ENCODE results near the gene WWOX.

WWOX gene

GRCh38 chr16:78216166-78216745 lies 116.8 kb downstream of the WWOX start:
- TF ChIP-seq CTCF (IDR thresholded peaks at IDR 0.05), result no peak
- DNase-seq (ENCODE audit: low spot score), result no peak
- no peak overlapping the region for H3K4me3 ChIP-seq
- no peak overlapping the region for H3K27ac ChIP-seq

- Histone ChIP-seq H3K27ac (no peak overlapping the region), H3K4me3 (no peak overlapping the region)
- no peak for TF ChIP-seq CTCF (IDR thresholded peaks at IDR 0.05)
- no peak for DNase-seq (ENCODE audit: low spot score)
These were observed 117.8 kb downstream of the WWOX start for GRCh38 chr16:78217276-78217675.

- TF ChIP-seq CTCF (IDR thresholded peaks at IDR 0.05), result no peak
- no peak overlapping the region for H3K27ac ChIP-seq
- H3K4me3 ChIP-seq, result no peak overlapping the region
- DNase-seq (ENCODE audit: low spot score), result no peak
These were observed 118.8 kb downstream of the WWOX start for GRCh38 chr16:78218279-78218678.

GRCh38 chr16:78218856-78219651 lies 119.6 kb downstream of the WWOX start:
- no peak for DNase-seq (ENCODE audit: low spot score)
- H3K27ac ChIP-seq, result no peak overlapping the region
- no peak for TF ChIP-seq CTCF (IDR thresholded peaks at IDR 0.05)

GRCh38 chr16:78220571-78220970 lies 121.1 kb downstream of the WWOX start:
- TF ChIP-seq CTCF (IDR thresholded peaks at IDR 0.05), result no peak
- Histone ChIP-seq H3K27ac (no peak overlapping the region), H3K4me3 (no peak overlapping the region)
- DNase-seq (ENCODE audit: low spot score), result no peak

More at GRCh38 chr16:78218856-78219651, 119.6 kb downstream of the WWOX start:
- no peak overlapping the region for H3K4me3 ChIP-seq

GRCh38 chr16:78221892-78222291 lies 122.4 kb downstream of the WWOX start:
- no peak for TF ChIP-seq CTCF (IDR thresholded peaks at IDR 0.05)
- H3K4me3 ChIP-seq, result no peak overlapping the region
- H3K27ac ChIP-seq, result no peak overlapping the region
- DNase-seq (ENCODE audit: low spot score), result no peak

GRCh38 chr16:78224342-78224741 lies 124.9 kb downstream of the WWOX start:
- TF ChIP-seq CTCF (IDR thresholded peaks at IDR 0.05), result no peak
- Histone ChIP-seq H3K4me3 (no peak overlapping the region), H3K27ac (no peak overlapping the region)
- no peak for DNase-seq (ENCODE audit: low spot score)

Data from coronary artery (tissue), 2 donors.